HG02642 (cell line): Measurements from ENCODE around the gene ETV6.

ENCODE experiments used
- ATAC-seq: cut with Tn5 transposase; IDR thresholded peaks from one replicate; pipeline ENCODE4 v1.9.1; 2021; ENCODE audit warnings: mild to moderate bottlenecking; ENCODE audit not compliant: unreplicated experiment, poor library complexity

ETV6 gene

DNA sequence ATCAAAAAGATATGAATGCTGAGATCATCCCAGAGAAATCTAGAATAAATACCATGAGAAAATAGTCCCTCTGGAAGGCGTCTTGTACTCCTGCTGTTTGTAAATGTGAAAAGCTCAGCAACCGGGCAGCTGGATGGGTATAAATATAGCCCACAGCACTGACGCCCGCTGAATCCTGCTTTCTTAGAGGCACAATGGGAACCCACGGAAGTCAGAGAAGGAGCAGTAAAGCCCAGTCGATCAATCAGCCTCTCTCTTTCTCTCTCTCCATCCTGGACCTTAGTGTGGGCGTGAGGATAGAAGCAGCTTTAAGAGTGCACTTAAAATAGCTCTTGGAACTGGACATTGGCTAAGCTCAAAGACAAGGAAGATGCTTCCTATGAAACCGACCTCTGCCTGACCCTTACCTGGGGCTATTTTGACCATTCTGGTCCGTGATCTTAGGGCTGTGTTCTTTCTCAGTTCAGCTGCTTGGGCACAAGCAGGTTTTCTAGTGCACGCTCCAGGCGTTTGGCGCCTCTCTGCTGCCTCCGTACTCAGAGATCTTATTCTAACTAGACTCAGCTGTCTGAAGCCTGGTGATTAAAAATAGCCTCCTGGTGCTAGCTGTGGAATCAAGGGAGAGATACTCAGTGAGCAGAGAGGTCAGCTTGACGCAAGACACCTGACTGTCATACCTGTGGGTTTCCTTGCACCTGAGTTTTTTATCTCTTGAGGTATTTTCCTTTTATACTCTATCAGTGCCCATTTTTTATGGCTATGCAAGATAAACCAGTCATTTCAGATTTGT is 144.6 kb downstream of the ETV6 start:
- ATAC-seq: no peak

DNA sequence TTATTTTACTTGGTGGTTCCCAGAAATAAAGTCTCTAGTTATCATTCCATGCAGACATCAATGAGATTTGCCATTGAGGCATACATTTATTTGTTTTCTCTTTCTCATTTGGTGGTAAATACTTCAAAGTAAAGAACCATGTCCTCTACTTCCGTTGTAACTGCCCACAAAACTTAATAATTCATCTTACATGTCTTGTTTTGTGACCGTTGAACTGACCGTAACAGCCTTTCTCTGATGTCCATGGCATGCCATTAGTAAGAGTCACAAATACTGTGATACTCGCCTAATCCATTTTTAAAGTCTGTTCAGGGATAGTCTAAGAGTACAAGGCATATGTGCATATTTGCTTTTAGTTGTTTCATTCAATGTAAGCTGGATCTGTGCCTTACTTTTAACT is 145.3 kb downstream of the ETV6 start:
- ATAC-seq: no peak

DNA sequence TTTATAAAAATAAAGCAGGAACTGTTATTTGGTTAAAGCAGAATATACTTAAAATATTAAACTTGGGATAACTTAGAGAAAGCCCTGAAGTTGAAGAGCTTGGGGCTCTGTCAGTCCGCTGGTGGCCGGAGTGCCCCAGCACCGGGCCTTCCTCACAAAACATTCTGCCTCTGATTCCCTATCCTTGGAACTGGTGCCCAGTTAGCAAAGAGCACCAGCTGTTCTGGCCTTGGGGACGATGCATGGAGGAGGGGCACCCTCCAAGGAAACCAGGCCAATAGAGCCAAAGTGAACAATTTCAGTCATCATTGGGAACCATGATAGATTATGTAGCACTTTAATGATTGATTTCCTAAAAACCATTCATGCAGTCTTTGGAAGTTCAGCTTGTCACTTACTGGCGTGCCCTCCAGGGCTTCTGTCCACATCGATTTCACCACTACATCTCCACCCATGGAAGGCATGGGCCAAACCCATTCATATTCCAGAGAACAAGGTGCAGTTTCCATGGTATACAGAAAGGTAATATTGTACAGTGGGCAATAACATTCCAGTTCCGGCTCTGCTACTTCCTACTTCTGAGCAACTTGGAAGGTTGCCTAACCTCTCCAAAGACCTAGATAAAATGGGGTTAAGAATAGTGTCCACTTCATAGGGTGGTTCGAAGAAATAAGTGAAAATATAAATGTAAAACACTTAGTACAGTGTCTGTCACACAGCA is 145.9 kb downstream of the ETV6 start:
- no peak for ATAC-seq

DNA sequence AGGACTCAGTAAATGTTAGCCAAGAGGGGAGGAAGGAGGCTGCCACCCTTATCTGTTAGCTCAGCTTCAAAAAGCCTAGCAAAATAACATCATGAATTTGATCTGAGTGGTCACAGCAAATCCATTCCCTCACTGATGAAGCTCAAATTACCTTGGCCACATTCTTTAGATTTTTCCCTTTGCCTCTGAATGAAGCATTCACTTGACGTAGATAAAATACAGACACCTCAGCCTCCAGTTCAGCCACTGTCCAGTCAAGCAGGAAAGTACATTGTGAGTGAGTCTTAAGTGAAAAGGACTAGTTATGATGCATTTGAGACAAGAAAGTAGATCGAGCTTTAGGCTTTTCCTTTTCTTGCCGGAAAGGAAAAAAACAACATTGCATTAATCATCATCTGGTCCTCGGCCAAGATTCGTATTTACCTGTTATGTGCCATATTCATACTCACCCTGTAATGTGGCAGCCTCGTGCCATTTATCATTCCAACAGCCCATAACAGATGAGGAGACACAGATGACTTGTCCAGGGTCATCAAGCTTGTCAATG is 146.5 kb downstream of the ETV6 start:
- no peak for ATAC-seq

DNA sequence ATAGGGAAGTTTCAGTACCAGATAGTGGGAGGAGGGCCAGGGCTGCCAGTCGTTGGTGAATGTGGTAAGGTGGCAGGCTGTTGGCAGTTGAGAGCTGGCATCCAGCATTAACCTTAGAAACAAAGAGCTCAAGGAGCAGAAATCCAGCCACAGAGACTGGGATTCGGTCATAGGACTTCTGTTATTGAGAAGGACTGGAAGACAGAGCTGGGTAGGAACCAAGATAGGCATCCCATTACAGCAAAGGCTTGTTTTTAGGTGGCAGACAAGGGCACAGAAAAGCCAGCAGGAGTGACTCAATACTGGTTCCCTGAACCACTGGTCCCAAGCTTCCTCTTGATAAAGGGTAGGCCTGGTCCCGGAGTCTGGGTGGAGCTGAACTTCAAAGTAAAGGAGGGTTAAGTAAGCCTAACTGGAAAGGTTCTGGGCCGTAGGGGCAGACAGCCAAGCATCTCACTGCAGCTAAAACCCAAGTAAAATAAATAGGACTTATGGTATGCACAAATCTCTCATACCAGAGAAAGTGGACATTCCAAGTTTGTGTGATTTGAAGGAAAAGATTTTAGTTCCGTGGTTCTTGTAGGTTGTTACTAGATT is 147.9 kb downstream of the ETV6 start:
- ATAC-seq: no peak

DNA sequence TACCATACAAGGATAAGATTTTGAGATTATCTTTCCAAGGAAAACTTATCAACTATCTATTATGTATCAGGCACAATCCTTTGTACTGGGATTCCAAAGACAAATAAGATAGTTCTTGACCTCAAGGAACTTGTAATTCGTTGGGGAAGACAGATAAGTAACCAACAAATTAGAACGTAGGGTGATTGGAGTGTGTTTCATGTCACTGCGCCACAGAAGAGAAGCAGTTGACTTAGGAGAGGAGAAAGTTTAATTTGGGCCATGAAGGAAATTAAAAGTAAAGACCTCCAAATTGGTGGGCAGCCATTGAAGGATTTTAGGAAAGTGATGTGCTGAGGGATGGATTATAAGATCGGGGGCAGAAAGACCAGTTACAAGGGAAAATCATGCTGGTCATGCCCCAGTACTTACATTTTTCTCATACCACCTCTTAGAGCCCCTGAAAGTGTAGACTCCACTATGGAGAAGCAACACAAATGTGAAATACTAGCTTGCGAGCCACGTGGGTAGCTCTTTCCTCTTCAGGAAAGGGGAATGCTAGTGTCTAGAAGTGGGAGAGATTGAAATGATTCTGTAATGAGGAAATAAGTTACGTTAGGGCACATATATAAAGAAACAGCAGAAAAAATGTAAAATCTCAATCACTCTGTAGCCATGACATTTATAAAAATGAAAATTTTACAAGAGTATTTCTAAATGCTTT is 148.7 kb downstream of the ETV6 start:
- ATAC-seq: no peak

DNA sequence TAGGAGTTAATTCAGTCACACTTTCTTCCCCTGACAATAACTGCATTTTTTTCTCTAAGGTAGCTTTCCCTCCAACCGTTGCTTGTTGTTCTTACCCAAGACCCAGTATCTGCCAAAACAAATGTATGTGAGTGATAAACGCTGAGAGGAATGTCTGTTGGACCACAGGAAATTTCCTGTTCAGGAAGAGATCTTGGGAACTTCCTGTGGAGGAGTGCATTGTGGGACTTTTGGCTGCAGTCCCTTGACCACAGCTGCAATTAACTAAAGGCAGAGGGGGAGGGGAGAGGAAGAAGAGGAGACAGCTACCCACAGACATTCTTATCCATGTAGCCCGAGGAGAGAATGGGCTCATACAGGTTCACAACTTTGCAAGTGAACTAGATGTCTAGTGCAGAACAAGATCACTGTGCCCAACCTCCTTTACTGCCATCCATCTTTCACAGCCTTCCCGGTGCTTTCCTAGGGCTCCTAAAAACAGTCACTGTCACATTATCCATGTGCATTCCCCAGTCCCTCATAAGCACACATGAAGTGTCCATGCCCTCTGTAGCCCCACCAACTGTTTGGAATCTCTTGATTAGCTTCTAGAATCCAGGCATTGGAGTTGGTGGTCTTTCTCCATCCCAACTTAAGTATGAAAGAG is 149.5 kb downstream of the ETV6 start:
- no peak for ATAC-seq

DNA sequence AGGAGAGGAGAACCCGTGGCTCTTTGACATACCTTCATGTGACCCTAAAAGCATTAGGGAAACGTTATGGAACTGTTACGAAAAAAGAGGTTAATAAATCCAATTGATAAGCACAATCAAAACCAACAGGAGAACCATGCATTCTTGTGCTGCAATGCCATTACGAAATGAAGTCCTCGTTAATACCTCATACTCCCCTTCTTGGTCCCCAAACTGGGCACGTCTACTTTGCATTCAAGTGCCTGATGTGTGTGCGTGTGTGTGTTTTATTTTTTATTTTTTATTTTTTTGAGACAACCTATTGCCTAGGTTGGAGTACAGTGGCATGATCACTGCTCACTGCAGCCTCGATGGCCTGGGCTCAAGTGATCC is 150.0 kb downstream of the ETV6 start:
- ATAC-seq: no peak

DNA sequence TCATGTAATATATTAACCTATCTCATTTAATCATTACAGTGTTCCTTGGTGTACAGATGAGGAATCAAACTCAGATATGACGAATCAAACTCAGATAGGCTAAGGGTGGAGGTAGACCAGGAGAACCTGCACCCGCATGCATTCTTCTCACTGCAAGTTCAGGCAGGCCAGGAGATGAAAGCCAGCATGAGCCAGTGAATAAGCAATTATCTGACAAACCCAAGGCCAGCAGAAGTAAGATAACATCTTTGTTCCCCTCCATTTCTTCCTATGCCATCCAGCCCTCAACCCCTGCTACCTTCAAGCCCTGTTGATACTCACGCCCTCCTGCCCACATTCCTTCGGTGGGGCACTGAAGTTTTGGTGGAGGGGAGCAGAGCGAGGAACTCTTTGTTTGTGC is 152.2 kb downstream of the ETV6 start:
- no peak for ATAC-seq

DNA sequence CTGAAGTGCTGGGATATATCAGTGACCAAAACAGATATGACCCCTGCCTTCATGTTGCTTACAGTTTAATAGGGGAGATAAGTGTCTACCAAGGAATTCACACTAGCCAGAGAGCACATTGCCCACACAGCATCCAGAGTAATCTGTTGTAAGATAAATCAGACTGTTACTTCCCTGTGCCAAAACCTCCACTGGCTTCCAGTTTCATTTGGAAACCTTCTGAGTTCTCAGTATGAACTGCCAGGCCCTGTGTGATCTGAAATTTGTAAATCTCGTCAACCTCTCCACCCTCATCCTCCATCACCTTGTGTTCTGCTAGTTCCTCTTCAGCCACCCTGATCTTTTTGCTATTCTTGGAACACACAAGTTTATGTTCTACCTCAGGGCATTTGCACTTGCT is 154.7 kb downstream of the ETV6 start:
- ATAC-seq: no peak

DNA sequence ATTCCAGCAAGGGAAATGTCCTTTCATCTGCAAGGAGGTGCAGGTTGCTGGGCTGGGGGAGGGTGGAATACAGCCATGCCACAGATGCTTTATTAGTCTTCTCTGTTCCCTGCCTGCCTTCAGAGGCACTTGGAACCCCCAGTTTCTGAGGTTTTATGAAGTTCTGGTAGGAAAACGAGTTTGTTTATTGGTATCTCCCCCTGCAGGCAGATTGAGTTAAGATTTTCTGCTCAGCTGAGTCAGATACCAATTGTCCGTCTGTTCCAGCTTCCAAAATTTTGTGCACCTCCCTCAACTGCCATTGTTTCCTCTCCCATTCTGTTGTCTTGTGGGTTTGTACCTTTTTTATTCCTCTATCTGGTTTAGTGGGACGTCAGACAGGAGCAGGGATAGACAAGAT is 155.6 kb downstream of the ETV6 start:
- no peak for ATAC-seq

DNA sequence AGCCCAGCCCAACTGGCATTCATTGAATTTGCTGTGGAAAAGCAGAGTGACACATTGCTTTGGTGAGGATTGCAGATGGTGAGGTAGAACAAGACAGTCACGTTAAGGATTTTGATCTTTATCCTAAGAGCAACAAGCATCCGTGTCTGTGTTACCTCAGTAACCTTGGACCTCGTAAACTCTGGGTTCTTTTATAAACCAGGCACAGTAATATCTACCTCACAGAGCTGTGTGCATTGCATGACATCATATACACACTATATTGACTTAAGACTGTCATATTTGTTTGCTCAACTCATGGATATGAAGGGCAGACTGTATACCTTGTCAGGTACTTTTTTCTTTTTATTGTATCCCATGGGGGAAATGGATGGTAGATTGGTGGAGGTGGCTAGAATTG is 156.2 kb downstream of the ETV6 start:
- no peak for ATAC-seq

DNA sequence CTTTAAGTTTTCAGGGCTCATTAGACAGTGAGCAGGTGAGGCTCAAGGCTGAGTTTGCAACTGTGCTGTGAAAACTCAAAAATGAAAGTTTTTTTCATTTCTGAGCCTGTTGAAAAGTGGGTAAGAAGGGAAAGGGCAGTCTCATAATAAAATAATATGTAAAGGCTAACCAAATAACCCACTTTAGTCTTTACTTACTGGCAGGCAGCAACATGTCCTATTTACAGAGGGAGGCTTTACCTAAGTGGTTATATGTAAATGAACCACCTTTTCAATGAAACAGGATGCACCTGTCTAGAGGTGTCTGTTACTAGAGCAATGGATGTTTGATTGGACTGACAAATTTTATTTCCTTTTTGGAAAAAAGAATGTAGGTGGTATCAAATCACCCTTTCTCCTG is 158.0 kb downstream of the ETV6 start:
- no peak for ATAC-seq

DNA sequence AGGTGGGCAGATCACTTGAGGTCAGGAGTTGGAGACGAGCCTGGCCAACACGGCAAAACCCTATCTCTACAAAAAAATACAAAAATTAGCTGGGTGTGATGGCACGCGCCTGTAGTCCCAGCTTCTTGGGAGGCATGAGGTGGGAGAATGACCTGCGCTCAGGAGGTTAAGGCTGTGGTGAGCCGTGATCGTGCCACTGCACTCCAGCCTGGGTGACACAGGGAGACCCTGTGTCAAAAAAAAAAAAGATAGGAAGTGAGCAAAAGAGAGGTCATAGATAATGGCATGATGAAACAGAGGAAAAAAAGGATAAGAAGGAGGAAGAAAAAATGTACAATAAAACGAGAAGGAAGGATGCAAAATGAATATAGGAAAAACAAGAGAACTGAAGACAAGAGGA is 159.5 kb downstream of the ETV6 start:
- ATAC-seq: no peak

DNA sequence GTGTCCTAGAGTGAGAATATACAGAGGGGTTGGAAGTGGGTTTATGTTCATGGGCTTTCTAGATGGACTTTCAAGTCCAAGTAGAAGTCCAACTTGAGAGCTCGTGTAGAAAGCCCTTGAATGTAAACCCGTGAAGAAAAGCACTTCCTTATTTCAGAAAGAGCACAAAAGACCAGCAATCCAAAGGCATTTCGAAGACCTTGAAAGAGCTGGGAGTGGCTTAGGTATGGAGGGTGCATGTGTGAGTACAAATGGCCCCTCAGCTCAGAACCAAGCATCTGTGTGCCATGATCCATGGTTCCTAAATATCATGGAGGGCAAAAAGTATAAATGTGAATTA is 160.7 kb downstream of the ETV6 start:
- no peak for ATAC-seq

DNA sequence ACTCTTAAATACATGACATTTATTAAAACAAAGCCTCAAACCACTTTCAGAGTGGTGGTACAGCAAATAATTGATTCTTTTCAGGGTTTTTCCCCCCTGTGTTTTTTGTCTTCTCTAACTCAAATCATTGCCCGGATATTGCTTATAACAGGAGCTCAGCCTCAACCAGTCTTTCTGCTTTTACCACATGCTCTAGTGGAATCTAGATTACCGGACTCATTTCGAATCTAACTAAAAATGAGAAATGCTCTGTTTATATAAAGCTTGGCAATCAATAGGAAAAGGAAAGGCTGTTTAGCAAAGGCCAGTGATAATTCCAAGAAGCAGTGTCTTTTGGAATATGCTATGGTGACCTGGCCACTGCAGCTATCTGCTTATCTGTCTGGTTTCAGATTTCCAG is 161.5 kb downstream of the ETV6 start:
- no peak for ATAC-seq

DNA sequence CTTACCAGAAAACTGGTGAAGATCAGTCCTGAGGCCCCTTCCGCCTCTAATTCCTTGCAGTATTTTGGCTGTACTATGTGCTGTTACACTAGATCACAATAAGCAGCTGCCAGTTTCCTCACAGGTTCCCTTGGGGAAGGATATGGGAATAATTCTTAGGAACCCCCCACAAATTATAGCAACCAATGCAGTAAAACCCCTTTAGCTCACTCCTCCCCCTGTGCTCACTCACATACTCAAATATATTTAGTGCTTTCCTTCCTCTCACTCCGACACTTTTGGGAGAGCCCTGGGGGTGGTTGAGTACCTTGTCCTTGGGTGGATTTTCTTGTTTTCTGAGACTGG is 162.7 kb downstream of the ETV6 start:
- no peak for ATAC-seq

DNA sequence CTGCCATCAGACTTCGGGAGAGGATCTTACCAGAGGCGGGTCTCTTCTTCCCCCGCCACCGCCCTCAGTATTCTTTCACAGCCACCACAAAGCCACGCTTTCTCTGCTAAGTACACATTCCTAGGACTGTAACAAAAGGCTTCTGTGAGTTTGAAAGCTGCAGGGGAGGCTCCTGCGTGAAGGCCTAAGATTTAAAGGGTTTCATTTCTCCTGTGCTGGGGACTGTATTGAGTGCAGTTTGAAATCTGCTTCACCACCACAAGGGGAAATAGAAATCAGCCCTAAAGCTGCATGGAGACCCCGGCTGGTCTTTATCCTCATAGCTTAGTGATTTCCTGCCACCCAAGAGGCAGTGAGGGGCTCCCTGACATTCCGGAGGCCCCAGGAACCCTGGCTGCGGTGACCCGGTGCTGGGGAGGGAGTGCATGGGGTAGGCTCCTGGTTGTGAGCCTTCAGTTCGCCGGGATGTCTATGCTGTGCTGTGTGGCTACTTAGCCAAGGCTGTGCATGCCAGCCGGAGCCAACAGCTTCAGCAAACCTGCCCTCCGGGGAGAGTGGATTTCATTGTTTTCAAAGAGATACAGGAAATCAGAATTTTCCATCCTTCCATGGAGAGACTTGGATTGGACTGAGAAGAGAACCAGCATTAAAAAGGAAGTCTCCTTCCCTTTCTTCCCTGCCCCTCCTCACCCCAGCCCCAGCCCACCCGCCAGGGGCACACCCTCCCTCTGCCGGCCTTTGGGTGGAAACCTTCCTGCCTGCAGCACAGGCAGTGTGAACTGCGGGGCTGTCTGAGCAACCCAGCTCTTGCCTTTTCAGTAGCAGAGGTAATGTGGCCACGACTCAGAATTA is 163.3 kb downstream of the ETV6 start:
- ATAC-seq: peak; percentile 79

DNA sequence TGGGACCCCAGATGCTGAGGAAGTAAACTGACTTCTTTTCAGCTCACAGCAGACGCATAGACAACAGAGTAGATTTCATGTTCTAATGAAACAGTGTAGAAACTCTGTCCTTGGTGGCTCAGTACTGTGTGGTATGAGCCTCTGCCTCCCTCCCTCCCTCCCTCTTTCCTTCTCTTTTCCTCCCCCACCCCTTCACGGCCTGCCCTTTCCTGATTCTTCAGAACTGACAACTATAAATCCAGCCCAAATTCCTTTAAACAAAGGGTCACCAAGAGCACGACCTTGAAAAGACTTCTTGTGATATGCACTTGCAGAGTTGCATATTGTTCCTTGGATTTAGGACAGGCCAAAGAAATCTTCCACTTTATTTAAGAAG is 164.0 kb downstream of the ETV6 start:
- peak; percentile 6 for ATAC-seq

DNA sequence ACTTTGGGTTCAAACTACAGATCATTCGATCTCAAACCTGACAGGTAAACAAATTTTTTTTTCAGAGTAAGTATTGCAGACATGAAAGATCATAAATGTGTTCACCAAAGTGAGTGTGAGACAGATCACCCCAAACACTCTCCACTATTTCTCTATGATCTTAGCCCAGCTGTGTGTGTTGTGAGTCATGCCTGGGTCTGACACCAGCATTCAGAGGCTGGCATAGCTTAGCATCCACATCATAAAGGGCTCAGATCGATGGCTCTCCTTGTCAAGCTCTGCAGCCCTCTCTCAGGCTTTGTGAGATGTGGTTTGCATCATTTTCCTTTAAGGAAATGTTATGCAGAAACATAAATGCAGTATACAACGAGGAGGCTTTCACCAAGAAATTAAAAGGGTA is 164.9 kb downstream of the ETV6 start:
- ATAC-seq: no peak
